HG03064 (cell line): ENCODE data around the gene CREB3.

Experiments used
- ATAC-seq: cut with Tn5 transposase; IDR thresholded peaks from one replicate; pipeline ENCODE4 v1.9.1; 2021; ENCODE audit warnings: low read depth; ENCODE audit not compliant: unreplicated experiment

Gene CREB3

GRCh38 chr9:35723908-35724307, 8.6 kb upstream of the CREB3 start:
- ATAC-seq, result no peak

- no peak for ATAC-seq
Measured at GRCh38 chr9:35725362-35725761, 7.1 kb upstream of the CREB3 start.

- no peak for ATAC-seq
Measured at GRCh38 chr9:35726931-35727330, 5.5 kb upstream of the CREB3 start.

- no peak for ATAC-seq
Measured at GRCh38 chr9:35727676-35728040, 4.8 kb upstream of the CREB3 start.

- ATAC-seq, result no peak
Measured at GRCh38 chr9:35728041-35728971, 4.2 kb upstream of the CREB3 start.

- ATAC-seq, result no peak
Measured at GRCh38 chr9:35729101-35729500, 3.4 kb upstream of the CREB3 start.

- ATAC-seq, result no peak
Measured at GRCh38 chr9:35729700-35730485, 2.6 kb upstream of the CREB3 start.

- ATAC-seq, result no peak
Measured at GRCh38 chr9:35730486-35730854, 2.0 kb upstream of the CREB3 start.

GRCh38 chr9:35731415-35732184, 866 bp upstream of the CREB3 start:
- no peak for ATAC-seq

- peak; percentile 1 for ATAC-seq
Measured at GRCh38 chr9:35732800-35733541, 505 bp downstream of the CREB3 start.

GRCh38 chr9:35734096-35734495, 1.6 kb downstream of the CREB3 start:
- no peak for ATAC-seq

GRCh38 chr9:35736201-35736633, 3.8 kb downstream of the CREB3 start:
- no peak for ATAC-seq

GRCh38 chr9:35737143-35737542, 4.7 kb downstream of the CREB3 start:
- ATAC-seq, result no peak

GRCh38 chr9:35738186-35738585, 5.7 kb downstream of the CREB3 start:
- ATAC-seq, result no peak

GRCh38 chr9:35738924-35739323, 6.5 kb downstream of the CREB3 start:
- no peak for ATAC-seq

- no peak for ATAC-seq
Measured at GRCh38 chr9:35740243-35740642, 7.8 kb downstream of the CREB3 start.

- no peak for ATAC-seq
Measured at GRCh38 chr9:35741740-35742139, 9.3 kb downstream of the CREB3 start.

GRCh38 chr9:35743452-35743851, 11.0 kb downstream of the CREB3 start:
- no peak for ATAC-seq

GRCh38 chr9:35743880-35744518, 11.5 kb downstream of the CREB3 start:
- no peak for ATAC-seq

- ATAC-seq, result no peak
Measured at GRCh38 chr9:35745569-35745968, 13.1 kb downstream of the CREB3 start.
